Hematopoietic multipotent progenitor cell treated with erythropoietin and hydrocortisone succinate and interleukin-3 and kit ligand, for 17 days (in vitro differentiated cells): ENCODE results near the gene EIF6.

ENCODE experiments used
- DNase-seq: peaks from one replicate; pipeline ENCODE4 v3.0.0-alpha.2; 2015; ENCODE audit warnings: low spot score

EIF6 gene

DNA sequence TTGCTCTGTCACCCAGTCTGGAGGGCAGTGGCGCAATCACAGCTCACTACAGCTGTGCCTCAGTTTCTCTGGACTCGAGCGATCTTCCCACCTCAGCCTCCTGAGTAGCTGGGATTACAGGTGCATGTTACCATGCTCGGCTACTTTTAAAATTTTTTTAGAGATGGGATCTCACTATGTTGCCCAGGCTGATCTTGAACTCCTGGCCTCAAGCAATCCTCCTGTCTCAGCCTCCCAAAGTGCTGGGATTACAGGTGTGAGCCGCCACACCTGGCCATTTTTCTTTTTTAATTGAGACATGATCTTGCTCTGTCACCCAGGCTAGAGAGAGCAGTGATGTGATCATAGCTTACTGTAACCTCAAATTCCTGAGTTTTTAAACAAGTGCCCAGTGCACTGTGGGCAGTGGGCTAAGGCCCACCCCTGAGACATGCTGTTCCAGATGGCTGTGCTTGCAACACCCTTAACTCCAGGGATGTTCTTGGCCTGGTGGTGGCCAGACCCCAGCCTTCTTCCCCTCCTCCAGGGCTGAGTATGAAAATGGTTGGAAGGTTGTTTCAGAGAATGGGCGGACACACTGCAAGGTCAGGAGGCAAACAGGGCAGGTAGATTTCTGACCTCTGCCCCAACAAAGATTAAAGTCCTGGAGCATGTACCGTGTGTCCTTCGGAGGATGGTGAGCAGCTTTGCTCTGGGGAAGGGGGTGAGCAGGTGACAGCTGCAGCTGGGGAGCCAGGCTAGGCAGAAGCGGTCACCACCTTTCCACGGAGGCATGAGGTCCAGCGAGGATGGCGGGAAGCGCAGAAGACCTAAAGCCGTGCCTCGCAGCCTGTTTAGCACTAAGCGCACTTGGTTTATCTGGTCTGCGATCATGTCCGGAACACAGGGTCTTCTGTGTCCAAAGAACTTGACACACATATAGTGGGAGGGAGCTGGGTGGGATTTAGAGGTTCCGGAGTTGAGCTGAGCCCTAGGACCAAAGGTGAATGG, 9.0 kb upstream of the EIF6 start:
- no peak for DNase-seq

DNA sequence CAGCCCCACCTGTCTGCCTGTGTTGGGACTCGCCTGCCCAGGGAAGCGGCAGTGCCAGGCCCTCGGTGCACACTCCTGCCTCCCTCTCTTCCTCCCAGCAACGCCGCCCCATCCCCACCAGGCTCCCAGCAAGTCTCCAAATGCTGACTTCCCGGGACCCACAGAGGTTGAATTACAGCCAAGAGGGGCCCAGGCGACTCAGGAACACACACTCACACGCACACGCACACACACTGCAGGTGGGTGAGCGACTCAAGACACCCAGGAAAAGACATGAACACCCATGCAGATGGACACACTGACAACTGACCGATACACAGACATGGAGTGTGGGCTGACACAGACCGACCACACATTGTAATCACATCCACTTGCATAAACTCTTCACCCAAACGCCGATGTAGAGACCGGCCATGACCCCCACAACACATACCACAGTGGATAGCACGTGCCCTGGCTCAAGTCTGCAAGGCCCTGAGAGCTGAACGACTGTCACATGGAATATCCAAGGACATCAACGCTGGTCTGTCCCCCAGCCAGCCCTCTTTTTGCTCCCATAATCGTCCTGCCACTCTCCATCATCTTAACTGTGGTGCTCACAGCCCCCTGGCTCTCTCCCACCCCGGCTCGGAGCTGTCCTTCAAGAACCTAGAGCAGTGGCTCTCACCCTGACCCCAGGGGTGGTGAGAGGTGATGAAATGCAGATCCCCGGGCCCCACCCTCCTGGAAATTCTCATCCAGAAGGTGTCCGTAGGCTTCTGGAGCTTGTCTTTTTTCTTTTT, 8.1 kb upstream of the EIF6 start:
- DNase-seq = no peak

- no peak for DNase-seq
Measured at GRCh38 chr20:35291654-35292503, 7.3 kb upstream of the EIF6 start, which contains the start of gene FAM83C. TSS of gene FAM83C (minus strand) at chr20:35292425. CDS start at chr20:35292304, 121 bp downstream.

DNA sequence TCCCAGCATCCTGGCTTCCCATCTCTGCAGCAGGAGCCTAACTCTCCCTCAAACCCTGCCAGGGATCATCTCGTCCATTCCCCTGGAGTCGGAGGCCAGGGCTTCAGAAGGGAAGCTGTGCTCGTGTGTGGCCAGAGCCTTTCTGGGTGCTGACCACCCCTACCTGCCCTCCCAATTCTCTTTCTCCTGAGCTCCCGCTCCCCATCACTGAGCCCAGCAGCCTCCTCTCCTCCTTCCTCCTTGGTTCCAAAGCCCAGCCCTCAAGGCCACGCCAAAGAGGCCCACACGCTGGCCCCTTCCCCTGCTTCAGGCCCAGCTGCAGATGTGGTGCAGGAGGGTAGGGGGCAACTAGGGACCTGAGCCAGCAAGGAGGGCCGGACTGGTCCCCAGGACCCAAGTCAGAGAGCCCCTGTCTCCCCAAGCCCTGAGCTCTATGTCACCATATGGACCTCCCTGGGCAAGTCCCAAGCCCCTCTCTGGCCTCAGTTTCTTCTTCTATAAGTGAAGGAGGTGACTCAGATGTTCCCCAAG, 6.4 kb upstream of the EIF6 start:
- DNase-seq = no peak

- DNase-seq = no peak
Measured at GRCh38 chr20:35290186-35290886, 5.8 kb upstream of the EIF6 start.

GRCh38 chr20:35288325-35289060, 3.9 kb upstream of the EIF6 start:
- no peak for DNase-seq

DNA sequence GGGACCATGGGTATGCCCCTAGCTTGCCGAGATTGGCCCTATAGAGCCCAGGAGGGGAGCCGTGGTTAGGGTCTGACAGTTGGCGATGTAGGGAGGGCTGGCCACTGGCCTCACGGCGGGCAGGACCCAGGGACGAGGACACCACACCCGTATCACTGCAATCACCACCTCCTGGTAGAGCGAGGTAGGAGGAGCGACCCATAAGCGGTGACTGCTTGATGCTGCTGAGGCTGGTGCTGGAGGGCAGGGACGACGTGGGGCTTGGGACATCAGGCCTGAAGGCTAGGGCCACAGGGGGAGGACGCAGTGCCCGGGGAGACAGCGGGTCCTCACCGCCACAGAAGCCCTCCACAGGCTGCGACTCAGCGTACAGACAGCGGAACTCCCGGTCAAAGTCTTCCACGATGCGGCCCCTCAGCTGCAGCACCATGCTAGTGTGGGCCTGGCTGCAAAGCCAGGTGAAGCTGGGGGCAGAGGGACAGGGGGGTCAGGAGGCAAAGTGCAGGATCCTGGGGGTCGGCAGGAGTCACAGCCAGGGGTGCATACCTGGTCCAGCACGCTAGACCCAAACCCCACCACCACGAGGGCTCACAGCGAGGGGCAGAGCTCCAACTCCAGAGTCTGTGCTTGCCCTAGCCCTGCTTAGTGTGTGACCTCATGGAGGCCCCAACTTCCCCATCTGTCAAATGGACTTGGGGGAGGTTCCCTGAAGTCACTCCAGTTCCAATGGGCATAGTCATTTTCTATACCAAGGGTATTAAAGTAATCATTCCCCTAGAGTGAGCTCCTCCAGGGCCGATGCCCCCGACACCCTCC, 3.1 kb upstream of the EIF6 start:
- no peak for DNase-seq

DNA sequence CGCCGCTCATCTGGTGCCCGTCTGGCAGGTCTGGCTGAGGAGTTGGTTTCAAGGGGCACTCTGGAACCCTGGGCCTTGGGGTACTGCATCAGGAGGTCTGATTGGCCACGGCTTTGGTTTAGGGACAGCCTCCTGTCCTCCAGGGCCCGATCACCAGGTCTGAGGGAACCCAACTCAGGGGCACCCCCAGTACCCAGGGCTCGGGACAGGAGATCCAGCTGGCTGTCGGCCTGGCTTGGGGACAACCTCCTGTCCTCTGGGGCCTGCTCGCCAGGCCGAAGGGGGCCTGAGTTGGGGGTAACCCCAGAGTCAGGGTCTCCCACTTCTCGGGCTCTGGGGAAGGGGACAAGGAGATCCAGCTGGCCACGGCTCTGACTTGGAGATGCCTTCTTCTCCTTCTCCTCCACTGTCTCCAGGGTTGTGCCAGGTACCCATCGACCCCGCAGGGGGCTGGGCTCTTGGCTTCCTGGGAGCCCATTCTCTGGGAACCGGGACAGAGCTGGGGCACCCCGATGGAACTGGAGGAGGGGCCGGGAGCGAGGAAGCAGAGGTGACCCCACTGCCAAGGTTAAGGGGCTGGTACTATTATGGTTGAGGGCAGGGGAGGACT, 2.4 kb upstream of the EIF6 start:
- no peak for DNase-seq

DNA sequence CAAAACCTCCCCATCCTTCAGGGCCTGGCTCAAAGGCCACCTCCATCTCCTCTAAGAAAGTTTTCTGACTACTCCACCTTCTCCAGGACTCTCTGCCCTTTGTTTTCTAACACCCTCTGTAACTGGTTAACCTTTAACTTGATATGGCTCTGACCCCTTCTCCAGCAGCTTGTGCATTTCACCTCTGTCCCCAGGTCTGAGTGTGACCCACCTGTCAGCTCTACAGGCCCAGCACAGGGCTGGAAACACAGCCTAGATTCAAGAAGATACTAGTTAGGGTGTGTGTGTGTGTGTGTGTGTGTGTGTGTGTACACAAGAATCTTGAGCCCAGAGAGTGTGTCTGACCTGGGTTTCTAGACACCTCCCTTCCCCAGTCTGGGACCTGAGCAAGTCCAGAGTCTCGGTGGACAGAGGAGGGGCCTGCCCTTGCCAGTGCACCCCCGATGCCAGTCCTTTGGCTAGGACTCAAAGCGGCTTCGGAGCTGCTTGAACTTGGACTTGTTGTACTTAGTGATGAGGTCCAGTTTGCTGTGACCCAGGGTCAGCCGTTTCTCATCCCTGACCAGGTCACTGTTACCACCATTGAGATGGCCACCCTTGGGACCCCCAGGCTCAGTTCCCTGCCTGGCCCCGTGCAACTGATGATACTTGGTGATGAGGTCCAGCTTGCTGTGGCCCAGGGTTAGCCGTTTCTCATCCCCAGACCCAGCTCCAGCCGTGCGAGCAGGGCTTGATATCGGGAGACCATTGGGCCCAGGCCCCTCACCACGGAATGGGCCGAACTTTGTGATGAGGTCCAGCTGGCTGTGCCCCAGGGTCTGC, 1.7 kb upstream of the EIF6 start:
- DNase-seq = no peak

DNA sequence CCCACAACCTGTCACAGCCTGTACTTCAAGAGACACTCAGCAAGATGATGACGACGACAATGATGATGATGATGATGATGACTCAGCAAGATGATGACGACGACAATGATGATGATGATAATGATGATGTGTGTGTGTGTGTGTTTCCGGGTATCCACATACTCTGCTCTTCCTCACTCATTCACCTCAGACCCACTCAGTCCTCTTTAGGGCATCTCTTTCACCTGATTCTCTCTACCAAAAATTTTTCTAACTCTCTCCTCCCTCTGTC, 1.2 kb upstream of the EIF6 start:
- no peak for DNase-seq

GRCh38 chr20:35284992-35285805, 627 bp upstream of the EIF6 start:
- DNase-seq = no peak

DNA sequence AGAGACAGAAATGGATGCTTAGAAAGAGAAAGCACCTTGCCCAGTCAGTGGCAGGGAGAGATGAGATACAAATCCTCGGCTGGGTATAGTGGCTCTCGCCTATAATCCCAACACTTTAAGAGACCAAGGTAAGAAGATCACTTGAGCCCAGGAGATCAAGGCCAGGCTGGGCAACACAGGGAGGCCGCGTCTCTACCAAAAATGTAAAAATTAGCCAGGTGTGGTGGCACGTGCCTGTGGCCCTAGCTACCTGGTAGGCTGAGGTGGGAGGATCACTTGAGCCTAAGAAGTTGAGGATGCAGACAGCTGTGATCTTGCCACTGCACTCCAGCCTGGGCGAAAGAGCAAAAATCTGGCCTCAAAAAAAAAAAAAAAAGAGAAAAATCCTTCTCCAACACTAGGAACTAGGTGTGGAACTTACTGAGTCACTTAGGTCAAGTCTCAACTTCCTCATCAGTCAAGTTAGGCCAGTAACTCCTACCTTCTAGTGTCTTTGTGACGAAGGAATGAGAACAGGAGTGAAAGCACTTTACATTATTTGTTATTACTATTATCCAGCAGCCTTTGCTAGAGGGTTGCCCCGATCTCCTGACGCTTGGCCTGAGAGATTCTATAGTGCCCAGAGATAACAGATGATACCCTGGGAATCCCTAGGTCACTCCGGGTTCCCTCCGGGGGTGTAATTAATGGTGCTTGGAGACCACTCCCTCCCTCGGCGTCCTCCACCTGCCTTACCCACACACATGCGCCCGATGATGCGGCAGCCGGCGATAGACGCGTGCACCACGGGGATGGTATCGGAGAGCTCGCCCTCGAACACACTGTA, 918 bp downstream of the EIF6 start:
- DNase-seq = no peak

DNA sequence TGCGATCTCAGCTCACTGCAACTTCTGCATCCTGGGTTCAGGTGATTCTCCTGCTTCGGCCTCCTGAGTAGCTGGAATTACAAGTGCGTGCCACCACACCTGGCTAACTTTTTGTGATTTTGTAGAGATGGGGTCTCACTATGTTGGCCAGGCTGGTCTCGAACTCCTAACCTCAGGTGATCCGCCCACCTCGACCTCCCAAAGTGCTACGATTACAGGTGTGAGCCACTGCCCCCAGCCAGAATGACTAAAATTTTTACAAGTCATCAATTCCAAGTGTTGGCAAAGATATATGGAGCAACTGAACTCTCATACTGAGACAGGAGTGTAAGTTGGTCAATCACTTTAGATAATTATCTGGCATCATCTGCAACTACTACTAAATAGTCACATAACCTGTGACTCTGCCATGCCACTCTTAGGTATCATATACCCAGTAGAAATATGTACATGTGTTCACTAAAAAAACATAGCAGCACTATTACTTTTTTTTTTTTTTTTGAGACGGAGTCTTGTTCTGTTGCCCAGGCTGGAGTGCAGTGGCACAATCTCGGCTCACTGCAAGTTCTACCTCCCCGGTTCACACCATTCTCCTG, 3.0 kb downstream of the EIF6 start:
- DNase-seq = no peak

- no peak for DNase-seq
Measured at GRCh38 chr20:35280523-35280922, 4.0 kb downstream of the EIF6 start.

DNA sequence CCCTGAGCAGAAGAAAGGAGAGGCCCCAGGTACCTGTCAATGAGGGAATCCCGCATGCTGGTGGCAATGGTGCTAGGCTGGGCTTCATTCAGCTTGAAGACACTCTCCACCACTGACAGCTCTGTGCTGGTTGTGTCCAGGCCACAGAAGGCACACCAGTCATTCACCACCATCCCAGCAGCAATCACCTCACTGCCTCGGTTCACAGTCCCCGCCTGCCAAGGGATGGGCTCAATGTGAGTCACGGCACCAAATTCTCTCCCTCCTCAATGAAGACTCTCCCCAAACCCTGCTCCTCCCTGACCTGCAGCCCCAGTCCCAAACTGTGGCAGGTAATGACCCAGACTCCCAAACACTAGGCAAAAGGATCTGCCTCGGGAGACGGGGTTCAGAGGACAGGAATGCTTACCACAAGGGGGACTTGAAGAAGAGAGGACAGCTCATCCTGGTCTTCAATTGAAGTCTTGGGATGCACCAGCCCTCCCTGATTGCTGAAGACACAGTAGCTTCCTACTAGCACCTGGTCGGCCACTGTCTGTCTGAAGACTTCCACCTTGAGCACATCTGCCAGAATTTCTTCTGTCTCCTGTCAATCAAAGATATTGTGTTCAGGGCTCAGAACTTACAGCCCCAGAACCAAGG, 4.9 kb downstream of the EIF6 start:
- no peak for DNase-seq

- DNase-seq = no peak
Measured at GRCh38 chr20:35279040-35279439, 5.5 kb downstream of the EIF6 start.
